CD8-positive, alpha-beta memory T cell (primary cell): ENCODE data around the gene TMPRSS2. TPM values are rescaled to one million over a fixed set of nuclear protein-coding genes. Genes with fewer than 3 reads are reported as not detected.
"Not testable (repeated sequence)": the region's sequence is repeated elsewhere in the genome, so short reads cannot be mapped to it uniquely, and the experiment has no call there.

Experiments
- CTCF ChIA-PET: fragments of 350-600 bp; sonication (Branson Sonifier 250); formaldehyde crosslinking; loops from one replicate; lab custom pipeline; 2021; ENCODE audit warnings: antibody characterized with exemption; lab: Charles Lee
- POLR2A ChIA-PET: fragments of 350-600 bp; sonication (Branson Sonifier 250); formaldehyde crosslinking; loops from one replicate; lab custom pipeline; 2021; ENCODE audit warnings: antibody characterized with exemption; lab: Charles Lee
- DNase-seq, 5 donors: peaks; one replicate each; pipeline versions ENCODE4 v3.0.0 to v3.0.0-alpha.2; 2020 to 2022; ENCODE audit warnings: mixed read lengths in 1 of 5
- H3K27ac ChIP-seq: one replicate; pipeline ENCODE4 v1.7.0; 2013; ENCODE audit warnings: low read depth, mild to moderate bottlenecking, low read length, moderate library complexity
- H3K27me3 ChIP-seq: 2 replicates; pipeline ENCODE4 v1.7.0; 2013; ENCODE audit warnings: low read length, mild to moderate bottlenecking; ENCODE audit not compliant: insufficient read depth, poor library complexity, severe bottlenecking
- H3K36me3 ChIP-seq: 2 replicates; pipeline ENCODE4 v1.7.0; 2013; ENCODE audit warnings: mild to moderate bottlenecking, low read length, moderate library complexity; ENCODE audit not compliant: insufficient read depth
- H3K4me1 ChIP-seq: 2 replicates; pipeline ENCODE4 v1.7.0; 2013; ENCODE audit warnings: mild to moderate bottlenecking, low read length, moderate library complexity; ENCODE audit not compliant: insufficient read depth
- H3K4me3 ChIP-seq: 2 replicates; pipeline ENCODE4 v1.7.0; 2013; ENCODE audit warnings: mild to moderate bottlenecking, low read length
- H3K9me3 ChIP-seq: 2 replicates; pipeline ENCODE4 v1.7.0; 2013; ENCODE audit warnings: mild to moderate bottlenecking, low read length
- H3K27ac Mint-ChIP-seq, 8 donors: one replicate each; pipeline ENCODE4 v1.8.0; 2020 to 2021; ENCODE audit warnings: mixed read lengths in 8 of 8, mild to moderate bottlenecking in 6 of 8, inconsistent platforms in 3 of 8, moderate library complexity in 3 of 8
- H3K27me3 Mint-ChIP-seq, 2 donors: one replicate each; pipeline ENCODE4 v1.8.0; 2020 to 2021; ENCODE audit warnings: mixed read lengths in 2 of 2, mild to moderate bottlenecking in 1 of 2, moderate library complexity in 1 of 2
- H3K36me3 Mint-ChIP-seq, 3 donors: one replicate each; pipeline ENCODE4 v1.8.0; 2020 to 2021; ENCODE audit warnings: mixed read lengths in 3 of 3, inconsistent platforms in 1 of 3, mild to moderate bottlenecking in 1 of 3
- H3K4me1 Mint-ChIP-seq, 3 donors: one replicate each; pipeline ENCODE4 v1.8.0; 2020 to 2021; ENCODE audit warnings: mixed read lengths in 3 of 3, inconsistent platforms in 1 of 3, mild to moderate bottlenecking in 1 of 3
- H3K4me3 Mint-ChIP-seq, 7 donors: one replicate each; pipeline ENCODE4 v1.8.0; 2020 to 2021; ENCODE audit warnings: mixed read lengths in 7 of 7, mild to moderate bottlenecking in 6 of 7, moderate library complexity in 4 of 7, inconsistent platforms in 2 of 7
- H3K9me3 Mint-ChIP-seq, 5 donors: one replicate each; pipeline ENCODE4 v1.8.0; 2020 to 2022; ENCODE audit warnings: mixed read lengths in 5 of 5, mild to moderate bottlenecking in 3 of 5, moderate library complexity in 2 of 5, inconsistent platforms in 1 of 5
- polyA plus RNA-seq: library from polyadenylated mRNA; unstranded; fragments of 300-500 nt; fragmentation: Illumina TruSeq; gene quantifications from one replicate; pipeline ENCODE4 v1.2.3, GENCODE V29; 2021
- total RNA-seq, 2 experiments: library from RNA; stranded (reverse); gene quantifications; one replicate each; pipeline ENCODE4 v1.2.3, GENCODE V29; 2021

TMPRSS2 gene
- total and polyA plus RNA-seq, 3 experiments from 2014 or later, result not detected

DNA sequence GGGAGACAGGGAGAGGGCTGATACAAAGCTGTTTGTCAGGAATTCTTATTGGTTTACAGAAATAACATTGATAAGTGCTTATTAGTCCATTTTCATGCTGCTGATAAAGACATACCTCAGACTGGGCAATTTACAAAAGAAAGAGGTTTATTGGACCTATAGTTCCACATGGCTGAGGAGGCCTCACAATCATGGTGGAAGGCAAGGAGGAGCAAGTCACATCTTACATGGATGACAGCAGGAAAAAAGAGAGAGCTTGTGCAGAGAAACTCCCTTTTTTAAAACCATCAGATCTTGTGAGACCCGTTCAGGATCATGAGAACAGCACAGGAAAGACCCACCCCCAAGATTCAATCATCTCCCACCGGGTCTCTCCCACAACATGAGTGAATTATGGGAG is 90.5 kb downstream of the TMPRSS2 start:
- Mint-ChIP-seq H3K4me1 (peaks cover 12 to 15% (median 14%) of the 10 kb centered on the region in 3 donors), H3K4me3 (peak overlapping the region in 1 of 7 donors; percentile 54), H3K27ac (peak overlapping the region in 6 of 8 donors; percentile 7 to 77 (median 54))
- H3K27me3 Mint-ChIP-seq, H3K36me3 Mint-ChIP-seq, DNase-seq, H3K36me3 ChIP-seq, CTCF ChIA-PET, H3K27ac ChIP-seq, H3K4me1 ChIP-seq, H3K27me3 ChIP-seq, H3K9me3 Mint-ChIP-seq, H3K9me3 ChIP-seq, H3K4me3 ChIP-seq: not testable (repeated sequence)
- POLR2A ChIA-PET, result interaction anchor here (0.7 kb wide), 1 partner anchor 8 kb away, joined by 3 read pairs; the partner anchor contains the start of gene MX1

Other genes with a start within 250 kb of the TMPRSS2 start
- gene FAM3B, start 191.4 kb downstream of the TMPRSS2 start, total RNA-seq, result not detected
- gene FAM3B, start 191.4 kb downstream of the TMPRSS2 start, polyA plus RNA-seq, result not detected
- 10 to 100 TPM; 13.2 to 17.1 TPM for gene MX2, start 146.1 kb downstream of the TMPRSS2 start, total RNA-seq
- gene MX2, start 146.1 kb downstream of the TMPRSS2 start, polyA plus RNA-seq, result 37.2 TPM
- 10 to 100 TPM; 10.5 to 10.6 TPM for gene MX1, start 81.9 kb downstream of the TMPRSS2 start, total RNA-seq
- gene MX1, start 81.9 kb downstream of the TMPRSS2 start, polyA plus RNA-seq, result 75.9 TPM